HPDE6-E6E7 (cell line): Measurements from ENCODE around the gene PLCB3.

ENCODE experiments used
- DNase-seq: peaks from one replicate; pipeline ENCODE4 v3.0.0; 2011; ENCODE audit warnings: missing footprints; ENCODE audit errors: extremely low spot score

PLCB3 gene

DNA sequence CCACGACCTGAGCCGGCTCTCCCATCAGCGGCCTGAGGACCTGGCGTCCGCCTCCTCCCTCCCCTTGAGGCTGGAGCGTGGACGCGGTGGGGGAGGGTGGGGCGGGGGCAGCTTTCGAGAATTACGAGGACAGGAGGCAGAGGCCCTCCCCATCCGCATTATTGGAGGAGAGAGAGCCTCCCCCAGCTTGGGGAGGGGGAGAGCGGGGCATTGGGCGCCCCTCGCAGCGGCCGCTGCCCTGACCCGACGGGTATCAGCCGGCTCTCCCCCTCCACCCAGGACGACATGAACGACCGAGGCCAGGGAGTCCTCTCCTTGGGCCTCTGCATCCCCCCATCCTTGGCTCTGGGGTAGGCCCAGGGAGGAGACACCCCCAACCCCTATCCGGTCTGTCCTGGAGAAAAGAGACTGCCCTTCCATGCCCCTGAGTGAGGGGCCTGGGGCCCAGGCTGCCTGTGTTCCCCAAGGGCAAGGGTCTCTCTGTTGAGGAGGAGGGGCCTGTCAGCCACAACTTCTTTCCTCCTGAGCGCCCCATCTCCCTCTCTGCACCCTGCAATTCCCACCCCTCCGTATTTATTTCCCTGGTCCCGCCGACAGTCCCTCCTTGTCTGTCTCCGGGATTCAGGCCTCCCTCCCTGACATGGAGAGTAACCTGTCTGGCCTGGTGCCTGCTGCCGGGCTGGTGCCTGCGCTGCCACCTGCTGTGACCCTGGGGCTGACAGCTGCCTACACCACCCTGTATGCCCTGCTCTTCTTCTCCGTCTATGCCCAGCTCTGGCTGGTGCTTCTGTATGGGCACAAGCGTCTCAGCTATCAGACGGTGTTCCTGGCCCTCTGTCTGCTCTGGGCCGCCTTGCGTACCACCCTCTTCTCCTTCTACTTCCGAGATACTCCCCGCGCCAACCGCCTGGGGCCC lies 34.8 kb downstream of the PLCB3 start:
- DNase-seq, result no peak

DNA sequence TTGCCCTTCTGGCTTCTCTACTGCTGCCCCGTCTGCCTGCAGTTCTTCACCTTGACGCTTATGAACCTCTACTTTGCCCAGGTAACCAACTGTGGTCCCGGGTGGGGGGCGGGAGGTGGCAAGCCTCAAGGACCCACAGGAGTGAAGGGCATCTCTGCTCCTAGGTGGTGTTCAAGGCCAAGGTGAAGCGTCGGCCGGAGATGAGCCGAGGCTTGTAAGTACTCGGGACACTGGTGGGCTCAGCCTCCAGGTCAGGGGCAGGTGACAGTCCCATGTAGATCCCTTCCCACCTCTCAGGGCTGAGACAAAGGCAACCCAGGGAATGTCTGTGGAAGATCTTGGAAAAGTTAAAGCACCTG lies 35.5 kb downstream of the PLCB3 start:
- DNase-seq, result no peak

DNA sequence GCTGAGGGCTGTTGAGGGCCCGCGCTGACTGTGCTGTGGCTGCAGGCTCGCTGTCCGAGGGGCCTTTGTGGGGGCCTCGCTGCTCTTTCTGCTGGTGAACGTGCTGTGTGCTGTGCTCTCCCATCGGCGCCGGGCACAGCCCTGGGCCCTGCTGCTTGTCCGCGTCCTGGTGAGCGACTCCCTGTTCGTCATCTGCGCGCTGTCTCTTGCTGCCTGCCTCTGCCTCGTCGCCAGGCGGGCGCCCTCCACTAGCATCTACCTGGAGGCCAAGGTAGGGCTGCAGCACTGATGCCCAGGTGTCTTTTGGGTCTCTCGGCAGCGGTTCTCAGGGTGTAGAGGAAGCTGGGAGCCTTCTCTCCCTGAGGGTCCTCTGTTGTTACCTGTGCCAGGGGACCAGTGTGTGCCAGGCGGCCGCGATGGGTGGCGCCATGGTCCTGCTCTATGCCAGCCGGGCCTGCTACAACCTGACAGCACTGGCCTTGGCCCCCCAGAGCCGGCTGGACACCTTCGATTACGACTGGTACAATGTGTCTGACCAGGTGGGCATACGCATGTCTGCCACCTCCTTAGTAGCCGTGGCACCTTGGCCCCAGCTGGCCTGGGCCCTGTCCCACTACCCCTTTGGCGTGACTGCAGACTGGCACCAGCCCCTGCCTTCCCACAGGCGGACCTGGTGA lies 36.5 kb downstream of the PLCB3 start:
- DNase-seq, result no peak

DNA sequence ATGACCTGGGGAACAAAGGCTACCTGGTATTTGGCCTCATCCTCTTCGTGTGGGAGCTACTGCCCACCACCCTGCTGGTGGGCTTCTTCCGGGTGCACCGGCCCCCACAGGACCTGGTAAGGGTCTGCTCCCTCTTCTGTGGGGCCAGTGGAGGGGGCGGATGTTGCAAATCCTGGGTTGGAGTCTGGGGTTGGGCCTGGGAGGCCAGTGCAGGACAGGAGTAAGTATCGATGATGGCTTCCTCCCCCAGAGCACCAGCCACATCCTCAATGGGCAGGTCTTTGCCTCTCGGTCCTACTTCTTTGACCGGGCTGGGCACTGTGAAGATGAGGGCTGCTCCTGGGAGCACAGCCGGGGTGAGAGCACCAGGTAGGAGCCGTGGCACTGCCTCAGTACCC lies 37.0 kb downstream of the PLCB3 start:
- DNase-seq, result no peak

DNA sequence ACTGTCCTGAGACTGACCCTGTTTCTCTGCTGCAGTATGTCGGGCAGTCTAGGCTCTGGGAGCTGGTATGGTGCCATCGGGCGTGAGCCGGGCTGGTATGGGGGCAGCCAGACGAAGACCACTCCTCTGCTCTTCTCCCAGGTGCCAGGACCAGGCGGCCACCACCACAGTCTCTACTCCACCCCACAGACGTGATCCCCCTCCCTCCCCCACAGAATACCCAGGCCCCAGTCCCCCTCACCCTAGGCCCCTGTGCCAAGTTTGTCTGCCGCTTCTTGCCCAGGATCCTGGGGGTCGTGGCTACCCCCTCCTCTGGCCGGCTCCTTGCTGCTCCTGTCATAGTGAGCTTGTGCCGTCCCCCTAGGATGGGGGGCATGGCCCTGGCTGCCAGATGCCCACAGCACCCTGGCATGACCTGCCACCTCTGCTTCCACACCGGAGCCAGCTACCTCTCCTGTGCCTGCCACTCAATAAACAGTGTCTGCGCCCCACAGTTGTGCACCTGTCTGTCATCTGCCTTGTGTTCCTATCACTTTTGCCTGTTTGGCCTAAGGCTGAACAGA lies 37.8 kb downstream of the PLCB3 start:
- no peak for DNase-seq

DNA sequence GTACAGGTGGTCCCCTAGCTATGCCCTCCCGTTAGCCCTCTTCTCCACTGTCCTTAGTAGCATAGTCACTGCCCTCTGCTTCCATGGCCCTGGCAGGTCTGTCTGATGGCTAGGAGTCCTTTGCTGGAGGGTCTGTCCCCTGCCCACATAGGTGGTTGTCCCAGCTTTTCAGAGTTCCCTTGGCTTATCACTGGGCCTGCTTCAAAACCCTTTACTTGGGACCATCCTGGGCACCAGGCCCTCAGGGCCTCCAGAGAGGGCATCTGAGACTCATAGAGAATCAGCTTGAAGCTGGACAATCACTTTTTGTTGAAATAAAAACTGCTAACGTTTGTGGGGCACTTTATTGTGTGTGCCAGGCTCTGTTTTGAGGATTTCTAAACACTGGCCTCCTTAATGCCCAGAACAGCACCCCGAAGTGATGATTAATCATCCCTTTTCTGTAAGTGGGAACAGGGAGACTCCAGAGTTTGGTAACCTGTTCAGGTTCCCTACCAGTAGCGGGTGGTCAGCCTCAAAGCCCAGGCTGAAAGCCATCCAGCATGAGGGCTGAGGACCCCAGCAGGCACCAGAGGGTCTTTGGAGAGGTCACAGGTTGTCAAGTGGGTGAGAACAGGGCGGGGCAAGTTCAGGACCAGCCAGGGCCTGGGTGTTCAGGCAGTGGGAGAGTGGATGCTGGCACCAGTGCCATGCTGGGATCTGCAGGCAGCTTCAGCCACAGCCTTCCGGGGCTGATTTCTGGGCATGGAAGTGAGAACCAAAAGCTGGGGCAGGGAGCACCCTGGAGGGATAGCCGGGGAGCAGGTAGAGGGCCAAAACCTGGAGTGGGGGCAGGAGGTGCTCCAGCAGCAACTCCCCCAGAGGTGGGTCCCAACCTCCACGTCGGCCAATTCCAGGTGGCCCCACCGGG lies 39.3 kb downstream of the PLCB3 start:
- no peak for DNase-seq

DNA sequence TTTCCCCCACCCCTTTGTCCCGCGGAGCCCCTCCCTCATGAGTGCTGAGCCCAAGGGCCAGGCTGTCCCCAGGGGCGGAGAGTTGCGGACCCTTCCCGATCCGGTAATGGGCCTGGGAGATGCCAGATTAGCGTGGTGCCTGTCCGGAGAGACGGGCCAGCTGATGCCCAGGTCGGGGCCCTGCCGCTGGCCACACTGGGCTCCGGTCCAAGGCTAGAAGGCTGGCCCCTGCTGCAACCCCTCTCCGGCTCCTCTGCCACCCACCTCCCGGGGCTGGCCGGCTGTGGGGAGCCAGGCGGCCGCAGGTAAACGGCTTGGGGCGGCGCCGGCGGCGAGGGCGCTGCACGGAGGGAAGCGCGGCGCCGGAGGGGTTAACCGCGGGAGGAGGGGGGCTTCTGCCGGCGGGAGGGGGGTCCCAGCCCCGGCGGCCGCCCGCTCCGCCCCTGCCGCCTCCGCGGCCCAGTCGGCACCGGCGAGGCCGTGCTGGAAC lies 40.0 kb downstream of the PLCB3 start, which contains the start of gene KCNK4:
Gene KCNK4, plus strand, starts transcription at position 41 of the 490 bp plus-strand sequence. CDS start 1,717 bp downstream, outside the sequence.
- DNase-seq, result no peak

DNA sequence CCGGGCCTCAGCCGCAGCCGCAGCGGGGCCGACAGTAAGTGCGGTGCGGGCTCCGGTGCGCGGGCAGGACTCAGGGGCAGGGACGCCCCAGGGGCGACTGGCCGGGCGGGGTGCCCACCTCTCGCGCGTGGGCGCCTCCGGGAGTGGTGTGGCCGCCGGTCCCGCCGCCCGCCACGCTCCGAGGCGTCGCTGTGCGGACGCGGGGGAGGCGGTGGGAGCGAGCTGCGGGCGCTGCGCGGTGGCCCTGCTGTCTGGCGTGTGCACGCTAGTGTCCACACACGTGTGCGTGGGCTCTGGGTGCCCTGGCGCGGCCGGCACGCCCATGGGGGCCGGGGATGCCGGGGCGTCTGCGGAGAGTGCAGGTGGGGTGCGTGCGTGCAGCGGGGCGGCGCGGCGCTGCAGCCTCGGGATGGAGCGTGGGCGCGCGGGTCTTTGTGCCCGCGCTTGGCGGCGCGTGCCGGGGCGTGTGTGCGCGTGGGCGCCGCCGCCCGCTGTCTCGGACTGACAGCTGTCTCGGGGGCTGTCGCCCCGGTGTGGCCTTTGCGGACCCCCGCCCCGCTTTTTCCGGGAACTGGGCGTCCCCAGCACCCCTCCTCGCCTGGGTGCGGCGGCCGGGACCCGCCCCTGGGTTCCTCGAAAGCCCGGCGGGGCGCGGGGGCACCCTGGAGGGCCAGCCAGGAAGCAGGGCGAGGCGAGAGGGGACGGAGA lies 40.6 kb downstream of the PLCB3 start:
- no peak for DNase-seq

DNA sequence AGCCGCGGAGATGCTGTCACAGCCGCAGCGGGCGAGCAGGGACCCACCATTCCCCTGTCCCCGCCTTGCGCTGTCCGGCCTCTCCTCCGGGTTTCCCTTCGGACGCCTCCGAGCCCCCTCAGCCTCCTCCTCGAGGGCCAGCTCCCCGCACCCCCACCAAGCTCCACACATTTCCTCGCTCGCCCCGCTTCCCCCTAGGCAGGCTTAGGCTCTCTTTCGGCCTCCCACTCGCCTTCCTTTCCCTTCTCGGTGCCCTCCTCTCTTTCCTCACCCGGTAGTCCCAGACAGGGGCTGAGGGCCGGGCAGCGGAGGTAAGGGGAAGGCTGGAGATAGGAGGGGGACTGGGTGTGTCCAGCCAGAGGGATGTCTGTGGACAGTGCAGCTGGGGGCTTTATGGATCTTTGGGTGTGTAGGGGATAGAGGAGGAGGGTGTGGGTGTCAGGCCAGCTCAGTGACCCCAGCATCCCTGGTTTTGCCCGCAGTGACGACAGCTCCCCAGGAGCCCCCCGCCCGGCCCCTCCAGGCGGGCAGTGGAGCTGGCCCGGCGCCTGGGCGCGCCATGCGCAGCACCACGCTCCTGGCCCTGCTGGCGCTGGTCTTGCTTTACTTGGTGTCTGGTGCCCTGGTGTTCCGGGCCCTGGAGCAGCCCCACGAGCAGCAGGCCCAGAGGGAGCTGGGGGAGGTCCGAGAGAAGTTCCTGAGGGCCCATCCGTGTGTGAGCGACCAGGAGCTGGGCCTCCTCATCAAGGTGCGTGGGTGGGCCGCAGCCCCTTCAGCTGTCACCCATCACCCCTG lies 41.3 kb downstream of the PLCB3 start:
- DNase-seq, result no peak

DNA sequence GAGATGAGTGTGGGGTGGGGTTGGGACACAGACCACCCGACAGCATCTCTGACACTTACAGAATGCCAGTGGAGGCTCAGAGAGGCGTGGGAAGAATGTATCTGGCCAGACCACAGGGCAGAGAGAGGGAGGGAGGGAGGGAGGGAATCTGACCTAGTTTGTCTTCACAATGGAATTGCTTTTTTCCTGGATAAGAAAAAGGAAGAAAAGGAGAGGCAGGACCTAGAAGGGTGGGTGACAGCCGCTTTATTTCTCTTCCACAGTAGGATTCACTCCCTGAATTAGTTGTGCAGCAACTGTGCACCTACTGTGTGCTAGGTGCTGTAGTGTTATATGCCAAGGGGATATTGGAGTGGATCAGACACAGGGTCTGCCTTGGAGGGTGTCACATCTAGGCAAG lies 43.4 kb downstream of the PLCB3 start:
- DNase-seq, result no peak

DNA sequence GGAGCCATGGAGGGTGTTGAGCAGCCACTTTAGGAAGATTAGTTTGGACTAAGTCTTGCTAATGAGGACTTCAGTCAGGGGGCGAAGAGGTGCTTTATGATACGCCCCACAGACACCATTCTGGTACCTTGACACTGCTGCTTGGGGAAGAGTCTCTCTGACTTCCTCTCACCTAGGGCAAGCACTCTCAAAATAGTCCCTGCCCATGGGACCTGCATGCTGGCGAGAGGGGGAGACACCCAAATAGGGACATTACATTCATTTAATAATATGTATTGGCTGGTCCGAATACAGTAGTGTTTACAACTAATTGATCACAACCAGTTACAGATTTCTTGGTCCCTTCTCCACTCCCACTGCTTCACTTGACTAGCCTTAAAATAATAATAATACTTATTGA lies 44.4 kb downstream of the PLCB3 start:
- DNase-seq, result no peak

DNA sequence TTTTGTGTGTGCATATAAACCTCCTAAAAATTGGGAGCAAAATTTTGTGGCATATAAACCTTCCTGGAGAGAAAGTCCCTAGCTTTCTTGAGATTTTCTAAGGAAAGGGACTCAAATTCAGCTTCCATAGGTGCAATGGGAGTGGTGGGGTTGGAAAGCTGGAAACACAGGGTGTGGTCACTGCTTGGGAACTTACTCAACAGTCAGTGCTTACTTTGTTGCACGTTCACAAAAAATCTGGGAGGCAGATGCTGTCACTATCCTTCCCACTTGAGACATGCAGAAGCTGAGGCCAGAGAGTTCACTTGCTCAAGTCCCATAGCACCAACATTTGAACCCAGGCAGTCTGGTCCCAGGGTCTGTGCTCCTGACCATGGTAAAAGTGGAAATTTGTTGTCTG lies 44.9 kb downstream of the PLCB3 start:
- no peak for DNase-seq

DNA sequence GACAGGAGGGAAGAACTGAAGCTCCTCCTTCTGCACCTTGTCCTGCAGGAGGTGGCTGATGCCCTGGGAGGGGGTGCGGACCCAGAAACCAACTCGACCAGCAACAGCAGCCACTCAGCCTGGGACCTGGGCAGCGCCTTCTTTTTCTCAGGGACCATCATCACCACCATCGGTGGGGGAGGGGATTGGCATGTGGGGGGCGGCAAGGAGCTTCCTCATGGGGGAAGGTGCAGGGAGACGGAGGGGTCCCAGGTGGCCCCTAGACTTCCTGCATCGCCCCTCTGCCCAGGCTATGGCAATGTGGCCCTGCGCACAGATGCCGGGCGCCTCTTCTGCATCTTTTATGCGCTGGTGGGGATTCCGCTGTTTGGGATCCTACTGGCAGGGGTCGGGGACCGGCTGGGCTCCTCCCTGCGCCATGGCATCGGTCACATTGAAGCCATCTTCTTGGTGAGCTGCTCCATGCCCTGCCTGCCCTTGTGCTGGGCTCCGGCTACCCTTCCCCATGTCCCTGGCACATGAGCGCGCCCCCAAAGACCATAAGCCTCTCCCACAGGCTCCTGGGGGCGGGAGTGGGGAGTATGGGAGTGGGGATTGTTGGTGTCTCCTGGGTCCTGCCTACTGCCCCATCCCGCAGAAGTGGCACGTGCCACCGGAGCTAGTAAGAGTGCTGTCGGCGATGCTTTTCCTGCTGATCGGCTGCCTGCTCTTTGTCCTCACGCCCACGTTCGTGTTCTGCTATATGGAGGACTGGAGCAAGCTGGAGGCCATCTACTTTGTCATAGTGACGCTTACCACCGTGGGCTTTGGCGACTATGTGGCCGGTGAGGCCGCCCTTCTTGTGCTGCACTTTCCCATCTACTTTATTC lies 45.7 kb downstream of the PLCB3 start:
- DNase-seq, result no peak

DNA sequence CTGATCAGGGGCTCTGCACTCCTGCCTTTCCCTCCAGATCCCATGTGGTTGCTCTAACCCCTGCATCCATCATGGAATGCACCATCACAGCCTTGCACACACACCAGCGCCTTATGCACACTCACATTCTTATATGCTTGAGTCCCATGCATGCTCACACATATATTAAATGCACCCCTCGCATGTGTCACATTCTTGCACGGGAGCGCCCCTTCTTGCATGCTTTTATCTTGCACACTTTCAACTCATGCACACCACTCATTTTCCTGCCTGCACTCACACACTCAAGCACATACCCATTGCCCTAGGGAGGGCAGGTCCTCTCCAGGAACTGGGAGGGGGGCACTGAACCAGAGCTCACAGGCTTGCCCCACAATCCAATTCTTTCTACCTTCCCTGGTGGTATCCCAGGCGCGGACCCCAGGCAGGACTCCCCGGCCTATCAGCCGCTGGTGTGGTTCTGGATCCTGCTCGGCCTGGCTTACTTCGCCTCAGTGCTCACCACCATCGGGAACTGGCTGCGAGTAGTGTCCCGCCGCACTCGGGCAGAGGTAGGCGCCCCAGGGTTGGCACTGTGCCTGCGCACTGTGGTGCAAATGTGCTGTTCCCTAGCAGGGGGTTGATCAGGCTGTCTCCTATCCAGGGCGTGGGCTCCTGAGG lies 46.5 kb downstream of the PLCB3 start:
- DNase-seq, result no peak

DNA sequence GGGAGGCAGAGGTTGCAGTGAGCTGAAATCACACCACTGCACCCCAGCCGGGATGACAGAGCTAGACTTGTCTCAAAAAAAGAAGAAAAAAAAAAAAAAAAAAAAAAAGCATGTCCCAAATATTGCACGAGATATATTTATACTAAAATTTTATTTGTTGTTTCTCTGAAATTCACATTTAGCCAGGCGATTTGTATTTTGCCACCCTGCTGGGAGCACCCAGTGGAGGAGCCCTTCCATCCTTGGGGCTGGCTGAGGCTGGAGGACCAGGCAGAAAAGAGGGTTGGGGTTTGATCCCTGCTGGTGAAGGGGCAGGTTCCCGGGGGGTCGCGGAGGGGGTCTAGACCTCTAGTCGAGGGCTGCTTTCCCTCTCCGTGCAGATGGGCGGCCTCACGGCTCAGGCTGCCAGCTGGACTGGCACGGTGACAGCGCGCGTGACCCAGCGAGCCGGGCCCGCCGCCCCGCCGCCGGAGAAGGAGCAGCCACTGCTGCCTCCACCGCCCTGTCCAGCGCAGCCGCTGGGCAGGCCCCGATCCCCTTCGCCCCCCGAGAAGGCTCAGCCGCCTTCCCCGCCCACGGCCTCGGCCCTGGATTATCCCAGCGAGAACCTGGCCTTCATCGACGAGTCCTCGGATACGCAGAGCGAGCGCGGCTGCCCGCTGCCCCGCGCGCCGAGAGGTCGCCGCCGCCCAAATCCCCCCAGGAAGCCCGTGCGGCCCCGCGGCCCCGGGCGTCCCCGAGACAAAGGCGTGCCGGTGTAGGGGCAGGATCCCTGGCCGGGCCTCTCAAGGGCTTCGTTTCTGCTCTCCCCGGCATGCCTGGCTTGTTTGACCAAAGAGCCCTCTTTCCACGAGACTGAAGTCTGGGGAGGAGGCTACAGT lies 47.9 kb downstream of the PLCB3 start:
- no peak for DNase-seq

DNA sequence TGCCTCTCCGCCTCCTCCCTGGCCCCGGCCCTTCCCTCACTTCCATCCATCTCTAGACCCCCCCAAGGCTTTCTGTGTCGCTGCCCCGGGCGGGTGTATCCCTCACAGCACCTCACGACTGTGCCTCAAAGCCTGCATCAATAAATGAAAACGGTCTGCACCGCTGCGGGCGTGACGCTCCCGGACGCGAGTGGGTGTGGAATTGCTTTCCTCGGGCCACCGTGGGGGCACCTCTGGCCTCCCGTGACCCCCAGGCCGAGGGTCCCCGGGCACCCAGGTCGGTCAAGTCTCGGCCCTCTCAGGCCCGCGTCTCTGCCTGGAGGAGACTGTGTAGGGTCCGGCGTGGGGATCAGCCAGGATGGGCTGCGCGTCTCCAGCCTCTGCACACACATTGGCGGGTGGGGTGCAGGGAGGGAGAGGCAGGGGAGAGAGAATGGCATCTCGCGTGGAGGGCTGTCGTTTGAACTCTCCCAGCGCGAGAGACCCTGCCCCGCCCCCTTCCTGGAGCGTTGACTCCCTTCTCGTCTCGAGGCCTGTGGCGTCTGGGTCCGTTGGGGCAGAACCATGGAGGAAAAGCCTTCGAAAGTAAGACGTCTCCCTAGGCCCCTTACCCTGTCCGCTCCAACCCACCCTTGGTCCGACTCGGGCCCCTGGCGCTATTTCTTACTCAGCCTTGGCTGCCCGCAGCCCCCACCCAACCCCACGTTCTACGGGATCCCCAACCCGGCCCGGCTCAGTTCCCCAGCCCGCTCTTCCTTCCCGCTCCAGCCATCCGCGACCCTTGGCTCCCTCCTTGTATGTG lies 48.7 kb downstream of the PLCB3 start, which contains the start of gene CATSPERZ:
Gene CATSPERZ, plus strand, starts transcription at position 512 of the 802 bp plus-strand sequence. Its CDS starts 53 bp downstream, at position 565.
- no peak for DNase-seq
